Ramos (cell line): Measurements from ENCODE around the gene LYPD6B.
"Not testable (repeated sequence)": the region's sequence is repeated elsewhere in the genome, so short reads cannot be mapped to it uniquely, and the experiment has no call there.

ENCODE experiments used
- in situ Hi-C: fragments of 300-500 bp; cut with MboI; formaldehyde crosslinking; loops from one replicate; pipeline ENCODE4 v1.14.3; 2022; ENCODE audit warnings: low sequenced_read_pairs; ENCODE audit not compliant: unreplicated experiment

LYPD6B gene

DNA sequence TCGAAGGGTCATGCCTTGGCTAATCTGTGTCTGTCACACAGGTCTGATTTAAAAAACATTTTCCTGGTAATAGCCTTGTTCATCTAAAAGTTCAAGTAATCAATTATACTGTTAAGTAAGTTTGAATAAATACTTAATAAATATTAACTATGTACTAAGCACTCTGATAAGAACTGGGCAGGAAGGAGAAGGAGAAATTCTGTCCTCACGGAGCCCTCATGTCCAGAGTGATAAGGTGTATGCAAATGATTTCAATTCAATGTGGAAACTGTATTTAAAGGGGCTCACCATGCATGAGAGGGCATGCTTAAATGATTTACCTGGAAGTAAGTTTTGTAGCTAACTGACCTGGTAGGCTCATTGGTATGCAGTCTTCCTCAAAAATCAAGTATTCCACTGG, 197.9 kb downstream of the LYPD6B start:
- in situ Hi-C loops = no loop called here

GRCh38 chr2:149246186-149246585, 207.7 kb downstream of the LYPD6B start:
- in situ Hi-C loops = no loop called here

DNA sequence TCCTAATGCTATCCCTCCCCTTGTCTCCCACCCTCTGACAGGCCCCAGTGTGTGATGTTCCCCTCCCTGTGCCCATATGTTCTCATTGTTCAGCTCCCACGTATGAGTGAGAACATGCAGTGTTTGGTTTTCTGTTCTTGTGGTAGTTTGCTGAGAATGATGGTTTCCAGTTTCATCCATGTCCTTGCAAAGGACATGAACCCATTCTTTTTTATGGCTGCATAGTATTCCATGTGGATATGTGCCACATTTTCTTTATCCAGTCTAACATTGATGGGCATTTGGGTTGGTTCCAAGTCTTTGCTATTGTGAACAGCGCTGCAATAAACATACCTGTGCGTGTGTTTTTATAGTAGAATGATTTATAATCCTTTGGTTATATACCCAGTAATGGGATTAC, 212.9 kb downstream of the LYPD6B start:
- in situ Hi-C loops = not testable (repeated sequence)

DNA sequence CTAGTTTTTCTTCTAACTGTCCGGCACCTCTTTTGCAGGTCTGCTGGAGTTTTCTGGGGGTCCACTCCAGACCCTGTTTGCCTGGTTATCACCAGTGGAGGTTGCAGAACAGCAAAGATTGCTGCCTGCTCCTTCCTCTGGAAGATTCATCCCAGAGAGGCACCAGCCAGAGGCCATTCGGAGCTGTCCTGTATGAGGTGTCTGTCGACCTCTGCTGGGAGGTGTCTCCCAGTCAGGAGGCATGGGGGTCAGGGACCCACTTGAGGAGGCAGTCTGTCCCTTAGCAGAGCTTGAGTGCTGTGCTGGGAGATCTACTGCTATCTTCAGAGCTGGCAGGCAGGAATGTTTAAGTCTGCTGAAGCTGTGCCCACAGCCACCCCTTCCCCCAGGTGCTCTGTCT, 218.4 kb downstream of the LYPD6B start:
- in situ Hi-C loops = not testable (repeated sequence)

- in situ Hi-C loops = no loop called here
Measured at GRCh38 chr2:149258531-149258930, 220.0 kb downstream of the LYPD6B start.

DNA sequence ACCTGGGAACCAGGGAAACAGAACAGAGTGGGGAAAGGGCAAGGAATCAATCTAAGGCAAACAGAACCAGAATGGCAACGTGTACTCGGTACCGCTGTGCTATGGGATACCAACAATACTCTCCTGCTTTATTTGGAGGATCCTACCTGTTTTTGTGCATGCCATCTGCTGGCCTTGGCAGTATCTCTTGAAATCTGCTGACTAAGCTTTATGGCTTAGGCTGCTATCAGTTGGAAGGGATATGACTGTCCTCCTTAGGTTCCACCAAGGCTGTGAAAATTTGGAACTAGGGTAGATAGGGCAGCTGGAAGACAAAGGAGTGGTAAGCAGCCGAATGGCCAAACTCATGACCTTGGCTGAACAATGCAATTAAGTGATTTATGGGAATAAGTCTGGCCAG, 220.6 kb downstream of the LYPD6B start:
- in situ Hi-C loops = no loop called here

DNA sequence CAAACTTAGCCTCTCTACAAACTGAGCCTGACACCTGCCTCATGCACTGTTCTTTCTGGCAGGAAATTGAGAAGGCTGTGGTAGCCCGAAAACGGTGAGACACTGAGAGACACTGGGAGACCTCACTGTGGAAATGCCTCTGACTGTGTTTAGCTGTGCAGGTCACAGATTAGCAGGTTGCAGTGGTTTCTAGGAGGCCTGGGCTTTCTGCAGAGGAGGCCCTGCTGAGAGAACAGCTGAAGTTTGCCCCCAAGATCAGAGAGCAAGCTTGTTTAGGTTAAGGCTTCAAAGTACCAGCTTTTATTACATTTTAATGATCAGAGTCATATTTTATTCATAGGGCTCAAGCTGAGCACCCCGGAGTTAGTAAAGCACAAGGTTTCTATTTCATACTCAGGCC, 223.2 kb downstream of the LYPD6B start:
- in situ Hi-C loops = no loop called here
